GM12878 (cell line): ENCODE measurements around the gene KLB. TPM values are rescaled to one million over a fixed set of nuclear protein-coding genes. Genes with fewer than 3 reads are reported as not detected.

Experiments
- ATAC-seq: fragments of 200-7000 bp; cut with Tn5 transposase; 3 replicates; pipeline ENCODE4 v1.9.1; 2020; ENCODE audit warnings: mild to moderate bottlenecking, moderate library complexity
- BruUV-seq: library from RNA; stranded (reverse); fragments of 400-500 nt; replicated peaks from 2 replicates; lab custom pipeline; 2021; lab: Mats Ljungman, UMichigan
- CTCF ChIA-PET: fragments of 300-600 bp; sonication (Branson Sonifier 250); formaldehyde crosslinking; extraction: SDS; loops from one replicate; lab custom pipeline; 2021; ENCODE audit warnings: inconsistent platforms; lab: Yijun Ruan, JAX
- POLR2A ChIA-PET: fragments of 350-600 bp; formaldehyde crosslinking; extraction: SDS; loops from one replicate; lab custom pipeline; 2021; ENCODE audit warnings: inconsistent platforms; lab: Charles Lee
- RAD21 ChIA-PET: fragments of 300-600 bp; sonication (Branson Sonifier 250); formaldehyde crosslinking; loops from one replicate; lab custom pipeline; 2023; ENCODE audit warnings: antibody characterized with exemption; ENCODE audit not compliant: unreplicated experiment; lab: Charles Lee
- SMC1A ChIA-PET: fragments of 300-600 bp; sonication (Branson Sonifier 250); formaldehyde crosslinking; loops from one replicate; lab custom pipeline; 2023; ENCODE audit not compliant: unreplicated experiment, uncharacterized antibody; lab: Charles Lee
- DNase-seq: peaks from one replicate; pipeline ENCODE4 v3.0.0-alpha.2; 2011; ENCODE audit warnings: low read depth, low spot score
- FAIRE-seq: peaks from 3 replicates; lab custom pipeline; 2011; peaks lifted over from hg19 to GRCh38; lab: Jason Lieb, UNC
- H2AFZ ChIP-seq: 2 replicates; pipeline ENCODE4 v1.6.0; 2011; ENCODE audit warnings: low read depth, low read length, control low read depth; ENCODE audit not compliant: control insufficient read depth
- H3K27ac ChIP-seq: 2 replicates; pipeline ENCODE4 v1.5.1; 2011; ENCODE audit warnings: control low read depth; ENCODE audit not compliant: control insufficient read depth, insufficient read depth
- H3K27me3 ChIP-seq, 2 experiments: replicated peaks in 1 of 2; 2 replicates each; pipeline versions ENCODE4 v1.6.0 to v1.6.1; 2011; ENCODE audit warnings: low read length in 1 of 2; ENCODE audit not compliant: control insufficient read depth in 2 of 2, insufficient read depth in 2 of 2
- H3K36me3 ChIP-seq, 2 experiments: 2 replicates each; pipeline ENCODE4 v1.5.1; 2011; ENCODE audit warnings: low read length in 1 of 2; ENCODE audit not compliant: control insufficient read depth in 2 of 2, insufficient read depth in 2 of 2
- H3K4me1 ChIP-seq: 2 replicates; pipeline ENCODE4 v1.6.1; 2011; ENCODE audit warnings: mild to moderate bottlenecking, low read length, moderate library complexity, mixed read lengths; ENCODE audit not compliant: control insufficient read depth, insufficient read depth
- H3K4me2 ChIP-seq: 2 replicates; pipeline ENCODE4 v1.6.0; 2011; ENCODE audit warnings: control low read depth; ENCODE audit not compliant: control insufficient read depth, insufficient read depth
- H3K4me3 ChIP-seq: fragments of 200-600 bp; sonication (generic); 2 replicates; pipeline ENCODE4 v1.5.1; 2016
- H3K79me2 ChIP-seq: 2 replicates; pipeline ENCODE4 v1.6.0; 2011; ENCODE audit warnings: low read length; ENCODE audit not compliant: control insufficient read depth, insufficient read depth
- H3K9ac ChIP-seq: 2 replicates; pipeline ENCODE4 v1.8.0; 2011; ENCODE audit warnings: low read length, control low read depth, mixed read lengths; ENCODE audit not compliant: control insufficient read depth, insufficient read depth
- H3K9me3 ChIP-seq: replicated peaks from 3 replicates; pipeline ENCODE4 v1.5.1; 2011; ENCODE audit warnings: mild to moderate bottlenecking, low read length; ENCODE audit not compliant: control insufficient read depth, insufficient read depth
- H4K20me1 ChIP-seq: 2 replicates; pipeline ENCODE4 v1.6.0; 2011; ENCODE audit not compliant: control insufficient read depth, insufficient read depth
- BACH1 ChIP-seq: fragments of 450-650 bp; IDR thresholded peaks from 2 replicates; pipeline ENCODE4 v1.6.1; 2017; ENCODE audit warnings: mild to moderate bottlenecking, borderline replicate concordance
- CHD4 ChIP-seq: fragments of 200-600 bp; sonication (generic); IDR thresholded peaks from 2 replicates; pipeline ENCODE4 v1.6.1; 2016; ENCODE audit warnings: mild to moderate bottlenecking
- EED ChIP-seq: sonication (generic); IDR thresholded peaks from 2 replicates; pipeline ENCODE4 v1.6.1; 2016; ENCODE audit warnings: antibody characterized with exemption, low read depth
- FOS ChIP-seq: IDR thresholded peaks from 3 replicates; pipeline ENCODE4 v1.6.1; 2011; ENCODE audit warnings: borderline replicate concordance; ENCODE audit not compliant: insufficient read length; ENCODE audit errors: extremely low read depth
- MTA2 ChIP-seq: fragments of 450-650 bp; IDR thresholded peaks from 2 replicates; pipeline ENCODE4 v1.6.1; 2016; ENCODE audit warnings: low read depth, mild to moderate bottlenecking, moderate library complexity
- MYB ChIP-seq: fragments of 150-350 bp; IDR thresholded peaks from 2 replicates; pipeline ENCODE4 v1.6.1; 2014; ENCODE audit warnings: mild to moderate bottlenecking, low read depth, low read length, borderline replicate concordance
- PAX8 ChIP-seq: fragments of 450-650 bp; IDR thresholded peaks from 2 replicates; pipeline ENCODE4 v1.6.1; 2017; ENCODE audit warnings: mild to moderate bottlenecking, moderate library complexity
- ZZZ3 ChIP-seq: IDR thresholded peaks from 2 replicates; pipeline ENCODE4 v1.6.1; 2011; ENCODE audit warnings: low read depth; ENCODE audit not compliant: control insufficient read depth, insufficient read length
- WGBS: methylation state at CpG from one replicate; pipeline ENCODE4 v1.1.6; 2016; ENCODE audit warnings: low lambda C conversion rate; ENCODE audit not compliant: insufficient replicate concordance, insufficient coverage; ENCODE audit errors: missing lambda C conversion rate; 5-methylcytosine and 5-hydroxymethylcytosine counted together
- in situ Hi-C: fragments of 300-500 bp; cut with MboI; formaldehyde crosslinking; loops from 9 replicates; pipeline ENCODE4 v1.14.3; 2018; ENCODE audit warnings: mixed read lengths
- intact Hi-C: fragments of 100-400 bp; cut with micrococcal nuclease; formaldehyde crosslinking; loops from one replicate; pipeline ENCODE4 v1.14.2; 2022; ENCODE audit not compliant: unreplicated experiment
- polyA plus RNA-seq, 11 experiments: library from polyadenylated mRNA; depleted of rRNA in 4 of 11; unstranded in 6 of 11; stranded (reverse) in 5 of 11; fragments of >200 nt; fragmentation: Nextera tagmentation in 4 of 11; fragmentation: Illumina TruSeq in 1 of 11; extraction: Ambion mirVana in 4 of 11; extraction: Trizol in 1 of 11; gene quantifications; 1 replicate in 1 of 11; 2 replicates in 10 of 11; pipeline versions ENCODE4 v1.2.1 to v1.2.3, GENCODE V29; 2011 to 2016; ENCODE audit warnings: inconsistent platforms in 2 of 11, missing spikeins in 2 of 11, low read depth in 1 of 11
- total RNA-seq, 4 experiments: library from RNA; depleted of rRNA in 3 of 4; stranded (reverse); fragments of >200 nt in 3 of 4; fragmentation: Illumina TruSeq in 1 of 4; extraction: Trizol in 1 of 4; gene quantifications; 2 replicates each; pipeline versions ENCODE4 v1.2.1 to v1.2.3, GENCODE V29; 2013 to 2021
- TF ChIP-seq, protein P1 (sequence below): fragments of 450-650 bp; formaldehyde crosslinking; IDR thresholded peaks from 2 replicates; pipeline ENCODE4 v1.4.0; 2020; ENCODE audit warnings: mild to moderate bottlenecking, moderate library complexity
- TF ChIP-seq, protein P2 (sequence below): IDR thresholded peaks from 2 replicates; pipeline ENCODE4 v1.6.1; 2011; ENCODE audit warnings: mild to moderate bottlenecking, low read depth, low read length, moderate library complexity; ENCODE audit not compliant: insufficient replicate concordance
- TF ChIP-seq, protein P3 (sequence below): fragments of 450-650 bp; formaldehyde crosslinking; IDR thresholded peaks from 2 replicates; pipeline ENCODE4 v1.4.0; 2022; ENCODE audit warnings: mild to moderate bottlenecking, moderate library complexity

KLB gene
- total and polyA plus RNA-seq, 10 of the 15 experiments (the other 5 are each of a cell fraction or from before 2014, with no cell fraction given): under 0.01 to 0.13 (median 0.04) TPM; not detected in 1

DNA sequence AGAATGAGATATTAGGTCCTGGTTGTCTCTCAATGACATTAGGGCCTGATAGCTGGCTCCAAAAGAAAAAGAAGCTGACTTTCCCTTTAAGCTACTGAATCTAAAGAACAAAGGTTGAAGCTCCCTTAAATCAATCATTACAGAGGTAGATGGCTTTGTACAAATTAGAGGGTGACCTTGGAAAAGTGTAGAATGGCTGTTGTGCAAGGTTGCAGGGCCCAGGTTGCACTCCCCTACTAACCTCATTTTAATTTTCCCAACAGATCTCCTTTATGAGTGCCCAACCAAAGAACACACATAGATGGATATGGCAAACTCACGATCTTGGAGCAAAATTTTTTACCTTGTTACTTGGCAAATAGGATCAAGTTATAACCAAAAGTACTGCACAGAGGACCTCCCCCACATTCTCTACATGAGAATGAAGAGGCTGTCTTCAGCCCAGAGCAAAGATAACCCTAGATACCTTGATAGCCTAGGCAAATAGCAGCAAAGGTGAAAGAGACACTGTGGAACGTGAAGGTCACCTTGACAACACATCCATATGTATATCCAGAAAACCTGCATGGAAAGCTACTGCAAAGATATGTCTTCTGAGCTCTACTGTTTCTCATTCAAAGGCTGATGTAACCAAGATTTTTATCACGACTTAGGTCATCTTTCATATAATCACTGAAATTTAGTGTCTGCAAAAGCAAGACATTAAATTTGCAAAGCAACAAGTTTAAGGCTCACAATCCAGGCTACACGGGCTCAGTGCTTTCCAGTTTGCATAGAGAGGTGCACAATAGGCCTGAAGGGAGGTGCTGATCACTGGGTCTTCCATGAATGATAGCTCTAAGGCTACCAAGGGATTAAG lies 23.0 kb downstream of the KLB start:
- H3K4me2 ChIP-seq: no peak overlapping the region
- ATAC-seq (no peak), FAIRE-seq (no peak), DNase-seq (no peak)
- no peak overlapping the region for H3K4me3 ChIP-seq
- 32% methylated on average over 4 of the region's 4 CpGs for WGBS
- in situ Hi-C loops: loop anchor here (25.0 kb wide), 1 partner anchor 517 kb away; no protein-coding TSS in a partner anchor
- H3K4me1 ChIP-seq: no peaks in the 10 kb centered on the region
- intact Hi-C loops: loop anchor here (10.0 kb wide), 1 partner anchor 295 kb away; no protein-coding TSS in a partner anchor
- CTCF ChIA-PET: interaction anchor here (0.7 kb wide), 1 partner anchor 9 kb away, joined by 3 read pairs; no protein-coding TSS in a partner anchor
- RAD21 ChIA-PET: interaction anchor here (0.6 kb wide), 1 partner anchor 146 kb away, joined by 3 read pairs; no protein-coding TSS in a partner anchor
- H2AFZ ChIP-seq: no peak overlapping the region
- POLR2A ChIA-PET: interaction anchor here (0.7 kb wide), 1 partner anchor 643 kb away, joined by 4 read pairs; no protein-coding TSS in a partner anchor
- BruUV-seq: no TSS peak
- no peaks in the 10 kb centered on the region for H3K9me3 ChIP-seq
- H4K20me1 ChIP-seq: no peaks in the 10 kb centered on the region
- H3K36me3 ChIP-seq: no peaks in the 10 kb centered on the region
- SMC1A ChIA-PET: interaction anchor here (1.5 kb wide), 1 partner anchor 22 kb away, joined by 3 read pairs; no protein-coding TSS in a partner anchor
- no peak overlapping the region for H3K9ac ChIP-seq
- no peak overlapping the region for H3K27ac ChIP-seq
- no peaks in the 10 kb centered on the region for H3K79me2 ChIP-seq
- no peaks in the 10 kb centered on the region; a peak in 1 of 4 replicates for H3K27me3 ChIP-seq
- TF ChIP-seq EED (no peak), PAX8 (no peak), MTA2 (no peak), BACH1 (no peak), ZZZ3 (no peak), FOS (no peak), MYB (no peak), CHD4 (no peak)
- TF ChIP-seq, protein P1, sequence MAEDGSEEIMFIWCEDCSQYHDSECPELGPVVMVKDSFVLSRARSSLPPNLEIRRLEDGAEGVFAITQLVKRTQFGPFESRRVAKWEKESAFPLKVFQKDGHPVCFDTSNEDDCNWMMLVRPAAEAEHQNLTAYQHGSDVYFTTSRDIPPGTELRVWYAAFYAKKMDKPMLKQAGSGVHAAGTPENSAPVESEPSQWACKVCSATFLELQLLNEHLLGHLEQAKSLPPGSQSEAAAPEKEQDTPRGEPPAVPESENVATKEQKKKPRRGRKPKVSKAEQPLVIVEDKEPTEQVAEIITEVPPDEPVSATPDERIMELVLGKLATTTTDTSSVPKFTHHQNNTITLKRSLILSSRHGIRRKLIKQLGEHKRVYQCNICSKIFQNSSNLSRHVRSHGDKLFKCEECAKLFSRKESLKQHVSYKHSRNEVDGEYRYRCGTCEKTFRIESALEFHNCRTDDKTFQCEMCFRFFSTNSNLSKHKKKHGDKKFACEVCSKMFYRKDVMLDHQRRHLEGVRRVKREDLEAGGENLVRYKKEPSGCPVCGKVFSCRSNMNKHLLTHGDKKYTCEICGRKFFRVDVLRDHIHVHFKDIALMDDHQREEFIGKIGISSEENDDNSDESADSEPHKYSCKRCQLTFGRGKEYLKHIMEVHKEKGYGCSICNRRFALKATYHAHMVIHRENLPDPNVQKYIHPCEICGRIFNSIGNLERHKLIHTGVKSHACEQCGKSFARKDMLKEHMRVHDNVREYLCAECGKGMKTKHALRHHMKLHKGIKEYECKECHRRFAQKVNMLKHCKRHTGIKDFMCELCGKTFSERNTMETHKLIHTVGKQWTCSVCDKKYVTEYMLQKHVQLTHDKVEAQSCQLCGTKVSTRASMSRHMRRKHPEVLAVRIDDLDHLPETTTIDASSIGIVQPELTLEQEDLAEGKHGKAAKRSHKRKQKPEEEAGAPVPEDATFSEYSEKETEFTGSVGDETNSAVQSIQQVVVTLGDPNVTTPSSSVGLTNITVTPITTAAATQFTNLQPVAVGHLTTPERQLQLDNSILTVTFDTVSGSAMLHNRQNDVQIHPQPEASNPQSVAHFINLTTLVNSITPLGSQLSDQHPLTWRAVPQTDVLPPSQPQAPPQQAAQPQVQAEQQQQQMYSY (CRISPR knock-in tag): no peak
- TF ChIP-seq, protein P2, sequence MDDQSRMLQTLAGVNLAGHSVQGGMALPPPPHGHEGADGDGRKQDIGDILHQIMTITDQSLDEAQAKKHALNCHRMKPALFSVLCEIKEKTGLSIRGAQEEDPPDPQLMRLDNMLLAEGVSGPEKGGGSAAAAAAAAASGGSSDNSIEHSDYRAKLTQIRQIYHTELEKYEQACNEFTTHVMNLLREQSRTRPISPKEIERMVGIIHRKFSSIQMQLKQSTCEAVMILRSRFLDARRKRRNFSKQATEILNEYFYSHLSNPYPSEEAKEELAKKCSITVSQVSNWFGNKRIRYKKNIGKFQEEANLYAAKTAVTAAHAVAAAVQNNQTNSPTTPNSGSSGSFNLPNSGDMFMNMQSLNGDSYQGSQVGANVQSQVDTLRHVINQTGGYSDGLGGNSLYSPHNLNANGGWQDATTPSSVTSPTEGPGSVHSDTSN: no peak
- TF ChIP-seq, protein P3, sequence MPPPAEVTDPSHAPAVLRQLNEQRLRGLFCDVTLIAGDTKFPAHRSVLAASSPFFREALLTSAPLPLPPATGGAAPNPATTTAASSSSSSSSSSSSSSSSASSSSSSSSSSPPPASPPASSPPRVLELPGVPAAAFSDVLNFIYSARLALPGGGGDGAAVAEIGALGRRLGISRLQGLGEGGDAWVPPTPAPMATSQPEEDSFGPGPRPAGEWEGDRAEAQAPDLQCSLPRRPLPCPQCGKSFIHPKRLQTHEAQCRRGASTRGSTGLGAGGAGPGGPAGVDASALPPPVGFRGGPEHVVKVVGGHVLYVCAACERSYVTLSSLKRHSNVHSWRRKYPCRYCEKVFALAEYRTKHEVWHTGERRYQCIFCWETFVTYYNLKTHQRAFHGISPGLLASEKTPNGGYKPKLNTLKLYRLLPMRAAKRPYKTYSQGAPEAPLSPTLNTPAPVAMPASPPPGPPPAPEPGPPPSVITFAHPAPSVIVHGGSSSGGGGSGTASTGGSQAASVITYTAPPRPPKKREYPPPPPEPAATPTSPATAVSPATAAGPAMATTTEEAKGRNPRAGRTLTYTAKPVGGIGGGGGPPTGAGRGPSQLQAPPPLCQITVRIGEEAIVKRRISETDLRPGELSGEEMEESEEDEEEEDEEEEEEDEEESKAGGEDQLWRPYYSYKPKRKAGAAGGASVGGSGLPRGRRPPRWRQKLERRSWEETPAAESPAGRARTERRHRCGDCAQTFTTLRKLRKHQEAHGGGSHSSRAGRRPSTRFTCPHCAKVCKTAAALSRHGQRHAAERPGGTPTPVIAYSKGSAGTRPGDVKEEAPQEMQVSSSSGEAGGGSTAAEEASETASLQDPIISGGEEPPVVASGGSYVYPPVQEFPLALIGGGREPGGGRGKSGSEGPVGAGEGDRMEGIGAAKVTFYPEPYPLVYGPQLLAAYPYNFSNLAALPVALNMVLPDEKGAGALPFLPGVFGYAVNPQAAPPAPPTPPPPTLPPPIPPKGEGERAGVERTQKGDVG (CRISPR knock-in tag): no peak
